ENCODE measurements around the gene FAM83D.

DNA sequence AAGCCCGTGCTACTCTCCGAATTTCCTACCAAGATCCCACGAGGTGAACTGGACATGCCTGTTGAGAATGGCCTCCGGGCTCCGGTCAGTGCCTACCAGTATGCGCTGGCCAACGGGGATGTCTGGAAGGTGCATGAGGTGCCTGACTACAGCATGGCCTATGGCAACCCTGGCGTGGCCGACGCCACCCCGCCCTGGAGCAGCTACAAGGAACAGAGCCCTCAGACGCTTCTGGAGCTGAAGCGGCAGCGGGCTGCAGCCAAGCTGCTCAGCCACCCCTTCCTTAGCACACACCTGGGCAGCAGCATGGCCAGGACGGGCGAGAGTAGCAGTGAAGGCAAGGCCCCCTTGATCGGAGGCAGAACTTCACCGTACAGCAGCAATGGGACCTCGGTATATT, 8.0 kb upstream of the FAM83D start:
- TF ChIP-seq, protein P1, sequence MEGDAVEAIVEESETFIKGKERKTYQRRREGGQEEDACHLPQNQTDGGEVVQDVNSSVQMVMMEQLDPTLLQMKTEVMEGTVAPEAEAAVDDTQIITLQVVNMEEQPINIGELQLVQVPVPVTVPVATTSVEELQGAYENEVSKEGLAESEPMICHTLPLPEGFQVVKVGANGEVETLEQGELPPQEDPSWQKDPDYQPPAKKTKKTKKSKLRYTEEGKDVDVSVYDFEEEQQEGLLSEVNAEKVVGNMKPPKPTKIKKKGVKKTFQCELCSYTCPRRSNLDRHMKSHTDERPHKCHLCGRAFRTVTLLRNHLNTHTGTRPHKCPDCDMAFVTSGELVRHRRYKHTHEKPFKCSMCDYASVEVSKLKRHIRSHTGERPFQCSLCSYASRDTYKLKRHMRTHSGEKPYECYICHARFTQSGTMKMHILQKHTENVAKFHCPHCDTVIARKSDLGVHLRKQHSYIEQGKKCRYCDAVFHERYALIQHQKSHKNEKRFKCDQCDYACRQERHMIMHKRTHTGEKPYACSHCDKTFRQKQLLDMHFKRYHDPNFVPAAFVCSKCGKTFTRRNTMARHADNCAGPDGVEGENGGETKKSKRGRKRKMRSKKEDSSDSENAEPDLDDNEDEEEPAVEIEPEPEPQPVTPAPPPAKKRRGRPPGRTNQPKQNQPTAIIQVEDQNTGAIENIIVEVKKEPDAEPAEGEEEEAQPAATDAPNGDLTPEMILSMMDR (IDR thresholded peaks at IDR 0.05; ENCODE audit: poor library complexity, severe bottlenecking), result no peak
- no peak for TF ChIP-seq TAF1 (IDR thresholded peaks at IDR 0.05; ENCODE audit: low read depth)
- TF ChIP-seq, protein P2, sequence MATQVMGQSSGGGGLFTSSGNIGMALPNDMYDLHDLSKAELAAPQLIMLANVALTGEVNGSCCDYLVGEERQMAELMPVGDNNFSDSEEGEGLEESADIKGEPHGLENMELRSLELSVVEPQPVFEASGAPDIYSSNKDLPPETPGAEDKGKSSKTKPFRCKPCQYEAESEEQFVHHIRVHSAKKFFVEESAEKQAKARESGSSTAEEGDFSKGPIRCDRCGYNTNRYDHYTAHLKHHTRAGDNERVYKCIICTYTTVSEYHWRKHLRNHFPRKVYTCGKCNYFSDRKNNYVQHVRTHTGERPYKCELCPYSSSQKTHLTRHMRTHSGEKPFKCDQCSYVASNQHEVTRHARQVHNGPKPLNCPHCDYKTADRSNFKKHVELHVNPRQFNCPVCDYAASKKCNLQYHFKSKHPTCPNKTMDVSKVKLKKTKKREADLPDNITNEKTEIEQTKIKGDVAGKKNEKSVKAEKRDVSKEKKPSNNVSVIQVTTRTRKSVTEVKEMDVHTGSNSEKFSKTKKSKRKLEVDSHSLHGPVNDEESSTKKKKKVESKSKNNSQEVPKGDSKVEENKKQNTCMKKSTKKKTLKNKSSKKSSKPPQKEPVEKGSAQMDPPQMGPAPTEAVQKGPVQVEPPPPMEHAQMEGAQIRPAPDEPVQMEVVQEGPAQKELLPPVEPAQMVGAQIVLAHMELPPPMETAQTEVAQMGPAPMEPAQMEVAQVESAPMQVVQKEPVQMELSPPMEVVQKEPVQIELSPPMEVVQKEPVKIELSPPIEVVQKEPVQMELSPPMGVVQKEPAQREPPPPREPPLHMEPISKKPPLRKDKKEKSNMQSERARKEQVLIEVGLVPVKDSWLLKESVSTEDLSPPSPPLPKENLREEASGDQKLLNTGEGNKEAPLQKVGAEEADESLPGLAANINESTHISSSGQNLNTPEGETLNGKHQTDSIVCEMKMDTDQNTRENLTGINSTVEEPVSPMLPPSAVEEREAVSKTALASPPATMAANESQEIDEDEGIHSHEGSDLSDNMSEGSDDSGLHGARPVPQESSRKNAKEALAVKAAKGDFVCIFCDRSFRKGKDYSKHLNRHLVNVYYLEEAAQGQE (IDR thresholded peaks at IDR 0.05; ENCODE audit: borderline replicate concordance), result no peak
- TF ChIP-seq POLR2AphosphoS5 (IDR thresholded peaks at IDR 0.05), result no peak
- TF ChIP-seq RAD21 (conservative IDR thresholded peaks at IDR 0.05), result no peak
- no peak for TF ChIP-seq EZH2 (IDR thresholded peaks at IDR 0.05; ENCODE audit: borderline replicate concordance, insufficient read depth, low read length, poor library complexity, severe bottlenecking)
- no peak for TF ChIP-seq EP300 (conservative IDR thresholded peaks at IDR 0.05; ENCODE audit: poor library complexity, severe bottlenecking)
- no peak for TF ChIP-seq SMC3 (conservative IDR thresholded peaks at IDR 0.05; ENCODE audit: poor library complexity)
